WERI-Rb-1 (cell line): ENCODE results near the gene MTUS2.

Source experiments
- DNase-seq: peaks from one replicate; pipeline ENCODE4 v3.0.0-alpha.2; 2020
- H3K27ac ChIP-seq: fragments of 250-450 bp; sonication (Bioruptor Pico); 2 replicates; pipeline ENCODE4 v1.5.1; 2020; ENCODE audit warnings: mild to moderate bottlenecking, moderate library complexity
- H3K27me3 ChIP-seq: fragments of 250-450 bp; sonication (Bioruptor Pico); 2 replicates; pipeline ENCODE4 v1.5.1; 2021; ENCODE audit warnings: mild to moderate bottlenecking, low read depth, moderate library complexity; ENCODE audit not compliant: insufficient read depth, severe bottlenecking
- H3K36me3 ChIP-seq: fragments of 250-450 bp; sonication (Bioruptor Pico); 2 replicates; pipeline ENCODE4 v1.5.1; 2020; ENCODE audit warnings: mild to moderate bottlenecking, moderate library complexity
- H3K4me3 ChIP-seq: 2 replicates; pipeline ENCODE4 v1.5.1; 2011; ENCODE audit warnings: low read depth, mild to moderate bottlenecking, control low read depth, low read length
- H3K9me3 ChIP-seq: fragments of 250-450 bp; sonication (Bioruptor Pico); 2 replicates; pipeline ENCODE4 v1.5.1; 2021; ENCODE audit warnings: mild to moderate bottlenecking, moderate library complexity; ENCODE audit not compliant: severe bottlenecking
- CTCF ChIP-seq: IDR thresholded peaks from 2 replicates; pipeline ENCODE4 v1.5.1; 2011; ENCODE audit warnings: low read depth, mild to moderate bottlenecking, control low read depth, inconsistent platforms, low read length

Gene MTUS2

GRCh38 chr13:29513981-29514719 is 694.0 kb downstream of the MTUS2 start:
- Histone ChIP-seq H3K9me3 (no peaks in the 10 kb centered on the region), H3K4me3 (no peak overlapping the region), H3K27ac (no peak overlapping the region), H3K27me3 (no peaks in the 10 kb centered on the region), H3K36me3 (no peaks in the 10 kb centered on the region)
- DNase-seq, result no peak
- no peak for TF ChIP-seq CTCF

- DNase-seq, result no peak
- Histone ChIP-seq H3K9me3 (no peaks in the 10 kb centered on the region), H3K36me3 (no peaks in the 10 kb centered on the region), H3K27ac (no peak overlapping the region), H3K27me3 (no peaks in the 10 kb centered on the region), H3K4me3 (no peak overlapping the region)
- TF ChIP-seq CTCF, result no peak
Measured at GRCh38 chr13:29514720-29515310, 694.7 kb downstream of the MTUS2 start.

GRCh38 chr13:29515372-29515771 is 695.2 kb downstream of the MTUS2 start:
- Histone ChIP-seq H3K9me3 (no peaks in the 10 kb centered on the region), H3K27ac (no peak overlapping the region), H3K4me3 (no peak overlapping the region), H3K36me3 (no peaks in the 10 kb centered on the region), H3K27me3 (no peaks in the 10 kb centered on the region)
- TF ChIP-seq CTCF, result no peak
- DNase-seq, result no peak

- Histone ChIP-seq H3K36me3 (no peaks in the 10 kb centered on the region), H3K4me3 (no peak overlapping the region), H3K27ac (no peak overlapping the region), H3K9me3 (no peaks in the 10 kb centered on the region), H3K27me3 (no peaks in the 10 kb centered on the region)
- DNase-seq, result no peak
- TF ChIP-seq CTCF, result no peak
Measured at GRCh38 chr13:29516012-29516411, 695.9 kb downstream of the MTUS2 start.

- no peaks in the 10 kb centered on the region for H3K9me3 ChIP-seq
- DNase-seq, result no peak
- H3K4me3 ChIP-seq, result no peak overlapping the region
- TF ChIP-seq CTCF, result no peak
- H3K27me3 ChIP-seq, result no peaks in the 10 kb centered on the region
- H3K27ac ChIP-seq, result no peak overlapping the region
- no peaks in the 10 kb centered on the region for H3K36me3 ChIP-seq
Measured at GRCh38 chr13:29516880-29517279, 696.7 kb downstream of the MTUS2 start.
